A673 (cell line): ENCODE measurements around the gene CAMK2A.

Source experiments
- CTCF ChIP-seq: fragments of 300-800, 200-600 bp; sonication (generic); conservative IDR thresholded peaks from 2 replicates; pipeline ENCODE4 v1.5.1; 2017; ENCODE audit warnings: low read depth, mild to moderate bottlenecking, antibody characterized with exemption, low read length, moderate library complexity, mixed read lengths
- EZH2 ChIP-seq: fragments of 200-600 bp; sonication (generic); IDR thresholded peaks from 2 replicates; pipeline ENCODE4 v1.6.1; 2017; ENCODE audit warnings: borderline replicate concordance, low read depth, mild to moderate bottlenecking, mixed read lengths, antibody characterized with exemption, low read length; ENCODE audit not compliant: poor library complexity, severe bottlenecking

GRCh38 chr5:150202501-150202900 is 87.1 kb downstream of the CAMK2A start:
- TF ChIP-seq CTCF, result no peak
- TF ChIP-seq EZH2, result no peak
